ENCODE data around the gene MTMR10.

The MTMR10 gene, protein sequence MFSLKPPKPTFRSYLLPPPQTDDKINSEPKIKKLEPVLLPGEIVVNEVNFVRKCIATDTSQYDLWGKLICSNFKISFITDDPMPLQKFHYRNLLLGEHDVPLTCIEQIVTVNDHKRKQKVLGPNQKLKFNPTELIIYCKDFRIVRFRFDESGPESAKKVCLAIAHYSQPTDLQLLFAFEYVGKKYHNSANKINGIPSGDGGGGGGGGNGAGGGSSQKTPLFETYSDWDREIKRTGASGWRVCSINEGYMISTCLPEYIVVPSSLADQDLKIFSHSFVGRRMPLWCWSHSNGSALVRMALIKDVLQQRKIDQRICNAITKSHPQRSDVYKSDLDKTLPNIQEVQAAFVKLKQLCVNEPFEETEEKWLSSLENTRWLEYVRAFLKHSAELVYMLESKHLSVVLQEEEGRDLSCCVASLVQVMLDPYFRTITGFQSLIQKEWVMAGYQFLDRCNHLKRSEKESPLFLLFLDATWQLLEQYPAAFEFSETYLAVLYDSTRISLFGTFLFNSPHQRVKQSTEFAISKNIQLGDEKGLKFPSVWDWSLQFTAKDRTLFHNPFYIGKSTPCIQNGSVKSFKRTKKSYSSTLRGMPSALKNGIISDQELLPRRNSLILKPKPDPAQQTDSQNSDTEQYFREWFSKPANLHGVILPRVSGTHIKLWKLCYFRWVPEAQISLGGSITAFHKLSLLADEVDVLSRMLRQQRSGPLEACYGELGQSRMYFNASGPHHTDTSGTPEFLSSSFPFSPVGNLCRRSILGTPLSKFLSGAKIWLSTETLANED

GRCh38 chr15:30991255-30992235 is at the start of gene MTMR10:
TSS of gene MTMR10 (minus strand) at chr15:30991628. CDS start at chr15:30991506, 122 bp downstream.
- DNase-seq = peak; percentile 82

- no peak for DNase-seq
Measured at GRCh38 chr15:31040611-31041010, 49.2 kb upstream of the MTMR10 start.

DNA sequence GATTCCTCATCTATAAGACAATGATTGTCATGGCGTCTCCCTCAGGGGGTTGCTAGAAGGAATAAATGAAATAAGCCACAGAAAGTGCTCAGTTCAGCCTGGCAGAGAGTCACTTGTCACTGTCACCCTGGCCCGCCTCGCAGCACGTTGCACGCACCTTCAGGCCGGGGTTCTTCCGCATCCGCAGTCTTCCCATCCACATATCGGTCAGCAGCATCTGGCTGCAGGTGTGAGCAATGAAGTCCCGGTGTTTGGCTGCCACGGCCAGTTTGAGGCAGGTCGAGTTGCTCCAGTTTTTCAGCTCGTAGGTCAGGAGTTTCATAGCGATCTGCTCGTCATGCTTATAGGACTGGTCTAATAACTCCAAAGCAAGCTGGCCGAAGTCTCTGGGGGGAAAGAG is 48.5 kb upstream of the MTMR10 start:
- no peak for DNase-seq

DNA sequence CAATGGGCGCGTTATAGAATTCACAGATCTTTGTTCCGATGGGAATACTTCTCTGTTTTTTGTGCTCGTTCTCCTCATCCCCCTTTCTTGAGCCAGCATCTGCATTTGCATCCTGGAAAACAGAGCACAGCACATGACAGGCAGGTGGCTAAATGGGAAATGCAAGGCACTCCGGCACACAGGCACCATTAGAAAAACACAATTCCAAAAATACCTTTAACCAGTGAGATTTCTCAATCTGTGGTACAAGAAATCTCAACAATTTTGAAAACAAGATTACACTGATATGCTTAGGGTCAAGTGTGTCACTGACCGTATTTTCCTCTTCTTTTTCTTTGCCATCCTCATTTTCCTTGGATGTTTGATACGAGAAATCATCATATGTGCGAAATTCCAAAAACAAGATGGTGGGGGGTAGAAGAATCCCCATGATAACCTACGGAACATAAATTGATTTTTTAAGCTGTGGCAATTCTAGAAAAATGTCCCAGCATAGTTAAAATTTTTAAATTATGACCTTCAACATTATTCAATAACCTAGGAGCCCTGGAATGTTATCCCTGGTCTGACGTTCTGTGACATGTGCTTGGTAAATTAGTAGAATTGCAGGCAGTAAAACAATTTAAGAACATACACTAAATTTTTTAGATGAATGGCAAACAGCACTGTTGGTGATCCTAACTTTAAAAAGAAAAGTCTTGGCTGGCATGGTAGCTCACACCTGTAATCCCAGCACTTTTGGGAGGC is 46.5 kb upstream of the MTMR10 start:
- no peak for DNase-seq

DNA sequence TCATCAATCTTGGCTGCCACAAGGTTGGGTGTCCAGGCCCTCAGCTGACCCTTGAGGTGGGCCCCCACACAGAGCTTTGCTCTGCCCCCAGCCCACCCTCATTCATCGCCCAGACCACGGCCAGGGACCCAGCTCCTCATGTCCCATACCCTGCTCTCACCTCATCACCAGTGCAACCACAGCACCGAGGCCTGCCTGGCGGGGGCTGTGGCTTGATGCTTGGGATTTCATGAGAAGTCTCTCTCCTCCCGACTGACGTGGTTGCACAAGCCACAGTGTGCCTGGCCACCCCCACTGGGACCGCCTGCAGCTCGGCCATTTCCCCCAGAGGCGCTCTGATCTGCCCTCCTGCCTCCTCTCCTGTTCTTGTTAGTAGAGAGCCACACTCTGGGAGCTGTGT is 45.4 kb upstream of the MTMR10 start:
- DNase-seq = no peak

DNA sequence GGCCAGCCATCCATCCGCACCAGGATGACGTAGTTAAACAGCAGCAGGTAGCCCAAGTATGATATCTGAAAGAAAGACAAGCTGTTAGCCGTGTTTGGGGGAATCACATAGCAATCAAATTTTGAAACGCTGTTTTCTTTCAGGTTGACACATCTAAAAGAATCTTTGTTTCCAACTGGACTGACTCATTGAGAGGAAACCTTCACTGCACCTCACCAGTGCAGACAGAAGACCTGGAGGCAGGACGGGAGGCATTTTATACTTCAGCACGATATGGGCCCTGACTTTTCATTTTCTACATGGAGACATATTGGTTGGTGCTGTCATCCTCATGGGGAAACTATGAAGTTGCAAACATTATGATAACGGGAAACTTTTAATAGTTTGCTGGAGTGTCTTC is 44.2 kb upstream of the MTMR10 start:
- DNase-seq = no peak

- DNase-seq = no peak
Measured at GRCh38 chr15:31034152-31034551, 42.7 kb upstream of the MTMR10 start.

DNA sequence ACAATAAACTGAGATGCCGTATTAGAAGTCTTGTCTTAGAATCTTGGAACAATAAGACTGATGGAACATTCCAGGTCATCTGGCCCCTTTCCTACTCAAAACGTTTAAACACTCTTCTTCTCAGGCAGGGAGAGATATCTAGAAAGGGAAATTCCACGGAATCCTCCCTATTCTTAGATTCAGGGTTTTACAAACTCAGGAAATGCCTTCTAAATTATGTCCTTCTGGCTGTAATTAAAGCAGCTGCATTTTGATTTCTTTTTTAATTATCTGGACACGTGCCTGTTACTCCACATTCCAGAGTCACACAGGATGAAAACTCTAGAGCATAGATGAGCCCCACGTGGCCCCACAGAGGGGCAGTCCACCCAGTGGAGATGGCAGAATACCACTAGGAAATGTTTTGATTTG is 41.5 kb upstream of the MTMR10 start:
- no peak for DNase-seq

GRCh38 chr15:31031471-31032067 is 40.1 kb upstream of the MTMR10 start:
- DNase-seq = peak; percentile 51

DNA sequence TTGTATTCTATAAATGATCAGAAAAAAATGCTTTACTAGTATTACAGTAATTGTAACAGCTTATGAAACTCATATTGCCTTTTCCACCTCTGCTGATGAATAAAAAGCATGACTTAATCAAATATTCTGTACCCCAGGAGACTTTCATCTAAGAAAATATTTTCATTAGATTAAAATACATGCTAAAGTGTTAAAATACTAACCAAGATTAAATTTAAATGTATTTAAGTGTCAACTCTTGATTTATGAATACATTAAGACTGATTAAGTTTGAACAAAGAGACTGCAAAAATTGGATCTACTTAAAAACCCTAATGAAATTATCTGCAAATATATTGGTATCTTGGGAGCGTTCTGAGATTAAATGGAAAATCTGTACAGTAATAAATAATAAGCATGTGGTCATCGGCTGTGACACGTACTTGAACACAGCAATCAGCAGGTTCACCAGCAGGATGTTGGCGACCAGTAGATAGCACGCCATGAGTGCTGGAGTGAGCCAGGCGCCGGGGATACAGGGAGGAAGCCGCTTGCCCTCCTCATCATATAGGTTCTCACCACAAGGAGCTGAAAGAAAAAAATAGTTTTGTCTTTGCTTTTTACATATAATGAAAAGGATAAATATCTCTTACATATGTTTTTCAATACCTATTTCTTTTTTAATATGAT is 36.6 kb upstream of the MTMR10 start:
- DNase-seq = no peak

DNA sequence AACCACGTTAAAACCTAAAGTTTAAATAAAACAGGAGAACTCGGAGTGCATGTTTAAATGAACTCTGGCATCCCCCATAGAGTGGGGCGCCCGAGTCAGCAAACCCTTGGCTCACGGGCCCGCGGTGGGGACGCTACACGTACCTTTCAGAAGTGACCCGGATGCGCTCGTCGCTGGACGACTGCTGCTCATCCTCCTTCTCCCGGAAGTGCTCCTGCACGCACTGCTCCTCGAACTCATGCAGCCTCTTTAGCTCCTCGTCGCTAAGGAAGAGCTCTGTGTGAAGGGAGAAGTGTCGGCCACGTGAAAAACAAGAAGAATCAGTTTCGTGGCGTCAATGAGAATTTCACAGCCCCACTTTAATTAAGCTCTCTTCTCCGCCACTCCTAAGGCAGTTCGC is 34.6 kb upstream of the MTMR10 start:
- DNase-seq = no peak

DNA sequence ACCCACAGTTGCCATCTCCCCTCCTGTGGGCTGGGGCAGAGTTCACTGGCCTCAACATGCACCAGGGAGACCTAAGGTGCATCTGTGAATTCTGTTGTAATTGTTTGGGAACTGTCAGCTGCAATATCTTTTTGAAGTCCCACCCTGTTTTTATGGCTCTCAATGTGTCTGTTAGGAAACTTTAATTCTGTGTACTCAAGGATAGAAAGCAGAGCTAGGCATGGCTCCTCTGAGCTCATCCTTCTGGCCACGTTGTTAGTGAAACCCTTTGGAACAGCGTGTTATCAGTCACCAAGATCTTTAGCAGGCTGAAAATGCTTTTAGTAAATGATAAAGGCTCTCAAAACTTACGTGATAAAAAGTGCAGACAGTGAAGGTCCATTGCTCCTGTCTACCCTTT is 33.6 kb upstream of the MTMR10 start:
- no peak for DNase-seq

GRCh38 chr15:31024330-31024729 is 32.9 kb upstream of the MTMR10 start:
- DNase-seq = no peak

DNA sequence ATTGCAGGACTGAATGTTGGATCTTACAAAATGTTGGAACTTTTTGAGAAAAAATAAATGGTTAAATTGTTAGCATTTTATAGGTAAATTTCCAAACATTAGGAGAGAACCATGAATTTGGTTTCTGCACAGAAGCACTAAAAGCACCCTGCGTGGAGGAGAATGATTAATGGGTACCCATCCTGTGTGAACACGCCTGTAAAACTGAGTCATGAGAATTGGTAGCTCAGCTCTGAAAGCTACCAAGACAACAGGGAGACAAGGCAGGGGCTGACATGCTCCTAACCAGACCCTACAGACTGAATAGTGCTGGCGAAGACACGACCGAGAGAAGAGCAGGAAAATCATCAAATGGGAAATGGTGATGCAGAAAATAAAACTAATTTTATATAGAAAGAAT is 32.4 kb upstream of the MTMR10 start:
- no peak for DNase-seq

GRCh38 chr15:31021067-31021665 is 29.7 kb upstream of the MTMR10 start:
- DNase-seq = no peak

- DNase-seq = no peak
Measured at GRCh38 chr15:31020542-31020941, 29.1 kb upstream of the MTMR10 start.

DNA sequence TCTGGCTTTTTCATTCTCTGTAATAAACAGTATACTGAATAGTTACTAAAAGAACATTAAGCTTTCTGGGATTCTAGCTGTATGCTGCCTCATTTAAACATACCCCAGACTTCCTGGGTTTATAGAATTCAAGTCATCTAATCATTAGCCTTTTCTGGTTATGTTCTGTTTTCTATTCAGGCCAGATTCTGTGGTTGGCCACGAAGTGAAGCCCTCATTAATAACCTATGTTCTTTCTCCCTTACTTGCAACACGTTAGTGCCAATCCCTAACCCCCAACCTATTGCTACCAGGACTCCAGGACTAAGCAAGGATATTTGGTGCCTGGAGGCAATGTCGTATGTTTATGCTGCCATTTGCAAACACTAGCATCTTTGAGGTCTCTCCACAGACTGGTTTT is 28.6 kb upstream of the MTMR10 start:
- no peak for DNase-seq

DNA sequence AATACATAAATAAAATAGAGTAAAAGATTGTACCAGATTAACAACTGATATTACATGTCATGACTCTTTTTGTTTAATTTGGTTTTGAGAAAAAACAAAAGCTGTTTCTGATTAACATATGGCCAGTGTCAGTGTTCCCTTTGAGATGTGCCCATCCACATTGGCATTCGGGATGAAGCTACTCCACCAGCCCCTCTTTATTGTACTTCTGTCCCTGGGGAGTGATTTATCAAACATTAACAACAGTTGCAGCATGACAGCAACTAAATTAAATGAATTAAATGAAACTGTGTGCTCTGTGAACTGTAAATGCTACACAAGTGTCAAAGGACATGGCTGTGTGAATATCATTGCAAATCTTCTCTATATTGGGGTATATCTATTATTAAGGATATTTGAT is 25.9 kb upstream of the MTMR10 start:
- DNase-seq = no peak

DNA sequence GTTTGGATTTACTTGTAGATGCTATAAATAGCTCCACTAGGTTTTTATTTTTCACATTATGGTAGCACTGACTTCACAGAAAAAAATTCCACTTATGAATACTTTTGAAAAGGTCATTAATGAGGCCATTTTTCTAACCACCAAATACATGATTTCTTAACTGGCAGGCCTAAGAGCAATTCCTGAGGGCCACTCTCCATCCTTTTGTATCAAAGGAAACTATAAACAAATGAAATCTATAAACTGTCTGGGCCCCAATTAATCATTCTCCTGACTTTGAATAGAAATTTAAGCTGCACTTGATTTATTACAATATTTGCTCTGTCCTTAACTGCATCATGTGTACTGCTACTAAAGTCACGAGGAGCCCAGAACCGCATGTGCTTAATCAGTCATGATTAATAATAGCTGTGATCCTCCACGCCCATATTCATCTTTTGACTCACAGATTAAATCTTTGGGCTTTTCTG is 25.1 kb upstream of the MTMR10 start:
- no peak for DNase-seq

GRCh38 chr15:31014608-31014925 is 23.1 kb upstream of the MTMR10 start:
- no peak for DNase-seq

All from RPMI8226 (cell line).